HG03280 (cell line): Measurements from ENCODE around the gene RGS3.
A peak's percentile ranks its signal among the peaks of the same experiment; 100 is the strongest.

Source experiments
- ATAC-seq: cut with Tn5 transposase; IDR thresholded peaks from one replicate; pipeline ENCODE4 v1.9.1; 2021; ENCODE audit warnings: mild to moderate bottlenecking, moderate library complexity; ENCODE audit not compliant: unreplicated experiment

The RGS3 gene

GRCh38 chr9:113509463-113509862 is 45.9 kb downstream of the RGS3 start:
- ATAC-seq: no peak

- ATAC-seq: no peak
Observed at GRCh38 chr9:113511047-113511521, 47.6 kb downstream of the RGS3 start.

- peak; percentile 40 for ATAC-seq
Observed at GRCh38 chr9:113511856-113512761, 48.6 kb downstream of the RGS3 start.

GRCh38 chr9:113513111-113513510 is 49.6 kb downstream of the RGS3 start:
- no peak for ATAC-seq

GRCh38 chr9:113513536-113513935 is 50.0 kb downstream of the RGS3 start:
- no peak for ATAC-seq

GRCh38 chr9:113514061-113514460 is 50.5 kb downstream of the RGS3 start:
- no peak for ATAC-seq

GRCh38 chr9:113514748-113515147 is 51.2 kb downstream of the RGS3 start:
- ATAC-seq: no peak

- ATAC-seq: no peak
Observed at GRCh38 chr9:113515862-113516261, 52.3 kb downstream of the RGS3 start.

GRCh38 chr9:113516840-113517577 is 53.5 kb downstream of the RGS3 start:
- ATAC-seq: peak; percentile 87

GRCh38 chr9:113519426-113520108 is 56.0 kb downstream of the RGS3 start:
- ATAC-seq: no peak

GRCh38 chr9:113520109-113520642 is 56.6 kb downstream of the RGS3 start:
- no peak for ATAC-seq

- ATAC-seq: no peak
Observed at GRCh38 chr9:113521693-113522255, 58.2 kb downstream of the RGS3 start.

GRCh38 chr9:113522419-113522818 is 58.9 kb downstream of the RGS3 start:
- ATAC-seq: no peak

- ATAC-seq: peak; percentile 1
Observed at GRCh38 chr9:113522858-113523257, 59.3 kb downstream of the RGS3 start.

- peak; percentile 78 for ATAC-seq
Observed at GRCh38 chr9:113523421-113524141, 60.1 kb downstream of the RGS3 start.

GRCh38 chr9:113524468-113524867 is 60.9 kb downstream of the RGS3 start:
- ATAC-seq: no peak

GRCh38 chr9:113525205-113525604 is 61.7 kb downstream of the RGS3 start:
- no peak for ATAC-seq

- no peak for ATAC-seq
Observed at GRCh38 chr9:113525831-113526230, 62.3 kb downstream of the RGS3 start.

GRCh38 chr9:113526231-113526746 is 62.8 kb downstream of the RGS3 start:
- ATAC-seq: no peak

- no peak for ATAC-seq
Observed at GRCh38 chr9:113526841-113527240, 63.3 kb downstream of the RGS3 start.
